ENCODE results near the gene DYRK1B. TPM values are rescaled to one million over a fixed set of nuclear protein-coding genes. Genes with fewer than 3 reads are reported as not detected.

Gene DYRK1B
- total and polyA plus RNA-seq, 2 donors from 2014 or later: 18.9 to 28.9 TPM

GRCh38 chr19:39867133-39867532 lies 33.2 kb upstream of the DYRK1B start:
- intact Hi-C loops (cut with DNase I): no loop called here
- TF ChIP-seq, protein P1, sequence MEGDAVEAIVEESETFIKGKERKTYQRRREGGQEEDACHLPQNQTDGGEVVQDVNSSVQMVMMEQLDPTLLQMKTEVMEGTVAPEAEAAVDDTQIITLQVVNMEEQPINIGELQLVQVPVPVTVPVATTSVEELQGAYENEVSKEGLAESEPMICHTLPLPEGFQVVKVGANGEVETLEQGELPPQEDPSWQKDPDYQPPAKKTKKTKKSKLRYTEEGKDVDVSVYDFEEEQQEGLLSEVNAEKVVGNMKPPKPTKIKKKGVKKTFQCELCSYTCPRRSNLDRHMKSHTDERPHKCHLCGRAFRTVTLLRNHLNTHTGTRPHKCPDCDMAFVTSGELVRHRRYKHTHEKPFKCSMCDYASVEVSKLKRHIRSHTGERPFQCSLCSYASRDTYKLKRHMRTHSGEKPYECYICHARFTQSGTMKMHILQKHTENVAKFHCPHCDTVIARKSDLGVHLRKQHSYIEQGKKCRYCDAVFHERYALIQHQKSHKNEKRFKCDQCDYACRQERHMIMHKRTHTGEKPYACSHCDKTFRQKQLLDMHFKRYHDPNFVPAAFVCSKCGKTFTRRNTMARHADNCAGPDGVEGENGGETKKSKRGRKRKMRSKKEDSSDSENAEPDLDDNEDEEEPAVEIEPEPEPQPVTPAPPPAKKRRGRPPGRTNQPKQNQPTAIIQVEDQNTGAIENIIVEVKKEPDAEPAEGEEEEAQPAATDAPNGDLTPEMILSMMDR (IDR thresholded peaks at IDR 0.05; ENCODE audit: borderline replicate concordance, extremely low read depth, insufficient read depth): no peak
- DNase-seq (no peak), FAIRE-seq (no peak)
- Histone ChIP-seq H3K9ac (ENCODE audit: low read length in 3 of 3) (no peak overlapping the region), H3K4me3 (ENCODE audit: low read length in 3 of 3) (no peak overlapping the region), H3K36me3 (ENCODE audit: control insufficient read depth in 2 of 3, insufficient read depth in 3 of 3, low read length in 3 of 3) (no peaks in the 10 kb centered on the region), H3K27me3 (ENCODE audit: control insufficient read depth, insufficient read depth, low read length) (no peaks in the 10 kb centered on the region), H3K9me3 (ENCODE audit: control insufficient read depth in 2 of 3, insufficient read depth in 1 of 3, low read length in 3 of 3) (no peaks in the 10 kb centered on the region), H3K4me1 (ENCODE audit: control insufficient read depth in 2 of 3, insufficient read depth in 2 of 3, low read depth in 1 of 3, low read length in 3 of 3) (no peaks in the 10 kb centered on the region), H3K27ac (ENCODE audit: low read depth in 2 of 2, low read length in 2 of 2) (no peak overlapping the region)

GRCh38 chr19:39865953-39866352 lies 32.0 kb upstream of the DYRK1B start:
- intact Hi-C loops (cut with DNase I): no loop called here
- TF ChIP-seq, protein P1 (IDR thresholded peaks at IDR 0.05; ENCODE audit: borderline replicate concordance, extremely low read depth, insufficient read depth): no peak
- Histone ChIP-seq H3K9ac (ENCODE audit: low read length in 3 of 3) (no peak overlapping the region), H3K27ac (ENCODE audit: low read depth in 2 of 2, low read length in 2 of 2) (no peak overlapping the region), H3K4me1 (ENCODE audit: control insufficient read depth in 2 of 3, insufficient read depth in 2 of 3, low read depth in 1 of 3, low read length in 3 of 3) (no peaks in the 10 kb centered on the region), H3K4me3 (ENCODE audit: low read length in 3 of 3) (no peak overlapping the region), H3K9me3 (ENCODE audit: control insufficient read depth in 2 of 3, insufficient read depth in 1 of 3, low read length in 3 of 3) (no peaks in the 10 kb centered on the region), H3K36me3 (ENCODE audit: control insufficient read depth in 2 of 3, insufficient read depth in 3 of 3, low read length in 3 of 3) (no peaks in the 10 kb centered on the region), H3K27me3 (ENCODE audit: control insufficient read depth, insufficient read depth, low read length) (no peaks in the 10 kb centered on the region)
- FAIRE-seq (no peak), DNase-seq (no peak)

GRCh38 chr19:39865186-39865585 lies 31.2 kb upstream of the DYRK1B start:
- no peak overlapping the region for H3K4me3 ChIP-seq (ENCODE audit: low read length in 3 of 3)
- no peaks in the 10 kb centered on the region for H3K36me3 ChIP-seq (ENCODE audit: control insufficient read depth in 2 of 3, insufficient read depth in 3 of 3, low read length in 3 of 3)
- DNase-seq (no peak), FAIRE-seq (no peak)
- H3K9me3 ChIP-seq (ENCODE audit: control insufficient read depth in 2 of 3, insufficient read depth in 1 of 3, low read length in 3 of 3): no peaks in the 10 kb centered on the region
- TF ChIP-seq, protein P1 (IDR thresholded peaks at IDR 0.05; ENCODE audit: borderline replicate concordance, extremely low read depth, insufficient read depth): no peak
- no peak overlapping the region for H3K9ac ChIP-seq (ENCODE audit: low read length in 3 of 3)
- no peaks in the 10 kb centered on the region for H3K27me3 ChIP-seq (ENCODE audit: control insufficient read depth, insufficient read depth, low read length)
- intact Hi-C loops (cut with DNase I): no loop called here
- H3K4me1 ChIP-seq (ENCODE audit: control insufficient read depth in 2 of 3, insufficient read depth in 2 of 3, low read depth in 1 of 3, low read length in 3 of 3): no peaks in the 10 kb centered on the region
- H3K27ac ChIP-seq (ENCODE audit: low read depth in 2 of 2, low read length in 2 of 2): no peak overlapping the region

GRCh38 chr19:39864118-39864517 lies 30.2 kb upstream of the DYRK1B start:
- Histone ChIP-seq H3K36me3 (ENCODE audit: control insufficient read depth in 2 of 3, insufficient read depth in 3 of 3, low read length in 3 of 3) (no peaks in the 10 kb centered on the region), H3K9ac (ENCODE audit: low read length in 3 of 3) (no peak overlapping the region), H3K27me3 (ENCODE audit: control insufficient read depth, insufficient read depth, low read length) (no peaks in the 10 kb centered on the region), H3K4me1 (ENCODE audit: control insufficient read depth in 2 of 3, insufficient read depth in 2 of 3, low read depth in 1 of 3, low read length in 3 of 3) (no peaks in the 10 kb centered on the region), H3K9me3 (ENCODE audit: control insufficient read depth in 2 of 3, insufficient read depth in 1 of 3, low read length in 3 of 3) (no peaks in the 10 kb centered on the region), H3K27ac (ENCODE audit: low read depth in 2 of 2, low read length in 2 of 2) (no peak overlapping the region), H3K4me3 (ENCODE audit: low read length in 3 of 3) (no peak overlapping the region)
- DNase-seq: no peak
- TF ChIP-seq, protein P1 (IDR thresholded peaks at IDR 0.05; ENCODE audit: borderline replicate concordance, extremely low read depth, insufficient read depth): no peak
- intact Hi-C loops (cut with DNase I): no loop called here
- no peak for FAIRE-seq
